RWPE1 (cell line): ENCODE results near the gene ATP2B2.

Experiments
- CTCF ChIA-PET: fragments of 350-600 bp; sonication (Branson Sonifier 250); formaldehyde crosslinking; extraction: SDS; loops from one replicate; lab custom pipeline; 2021; lab: Yijun Ruan, JAX
- POLR2A ChIA-PET: fragments of 400-600 bp; formaldehyde crosslinking; extraction: SDS; loops from one replicate; lab custom pipeline; 2020; ENCODE audit warnings: antibody characterized with exemption; ENCODE audit not compliant: low non-redundant PET; lab: Yijun Ruan, JAX
- DNase-seq: peaks from one replicate; pipeline ENCODE4 v3.0.0; 2012; ENCODE audit warnings: low spot score
- H3K27ac ChIP-seq: fragments of 450-650 bp; 2 replicates; pipeline ENCODE4 v1.5.1; 2017
- TF ChIP-seq, protein P1 (sequence below): fragments of 450-650 bp; conservative IDR thresholded peaks from 2 replicates; pipeline ENCODE4 v1.5.1; 2017; ENCODE audit warnings: low read depth, mild to moderate bottlenecking

Gene ATP2B2

DNA sequence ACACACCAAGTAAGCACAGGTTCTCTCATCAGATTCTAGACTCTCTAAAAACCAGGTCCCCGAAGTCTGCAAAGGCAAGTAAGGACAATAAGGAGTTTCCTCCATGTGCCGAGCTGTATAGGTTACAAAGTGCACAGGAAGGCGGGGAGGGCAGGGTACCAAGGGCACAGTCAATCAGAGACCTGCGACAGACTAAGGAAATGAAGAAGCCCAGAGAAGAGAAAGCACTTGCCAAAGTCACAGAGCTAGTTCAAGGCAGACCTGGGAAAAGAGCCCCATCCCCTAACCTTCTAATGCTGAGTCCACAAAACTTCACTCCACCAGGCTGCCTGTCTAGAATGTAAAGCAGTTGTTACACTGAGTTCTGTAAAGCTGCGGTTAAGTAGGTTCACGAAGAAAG lies 186.1 kb downstream of the ATP2B2 start:
- POLR2A ChIA-PET: no interaction called here
- no peak overlapping the region for H3K27ac ChIP-seq
- CTCF ChIA-PET: no interaction called here
- no peak for DNase-seq
- TF ChIP-seq, protein P1, sequence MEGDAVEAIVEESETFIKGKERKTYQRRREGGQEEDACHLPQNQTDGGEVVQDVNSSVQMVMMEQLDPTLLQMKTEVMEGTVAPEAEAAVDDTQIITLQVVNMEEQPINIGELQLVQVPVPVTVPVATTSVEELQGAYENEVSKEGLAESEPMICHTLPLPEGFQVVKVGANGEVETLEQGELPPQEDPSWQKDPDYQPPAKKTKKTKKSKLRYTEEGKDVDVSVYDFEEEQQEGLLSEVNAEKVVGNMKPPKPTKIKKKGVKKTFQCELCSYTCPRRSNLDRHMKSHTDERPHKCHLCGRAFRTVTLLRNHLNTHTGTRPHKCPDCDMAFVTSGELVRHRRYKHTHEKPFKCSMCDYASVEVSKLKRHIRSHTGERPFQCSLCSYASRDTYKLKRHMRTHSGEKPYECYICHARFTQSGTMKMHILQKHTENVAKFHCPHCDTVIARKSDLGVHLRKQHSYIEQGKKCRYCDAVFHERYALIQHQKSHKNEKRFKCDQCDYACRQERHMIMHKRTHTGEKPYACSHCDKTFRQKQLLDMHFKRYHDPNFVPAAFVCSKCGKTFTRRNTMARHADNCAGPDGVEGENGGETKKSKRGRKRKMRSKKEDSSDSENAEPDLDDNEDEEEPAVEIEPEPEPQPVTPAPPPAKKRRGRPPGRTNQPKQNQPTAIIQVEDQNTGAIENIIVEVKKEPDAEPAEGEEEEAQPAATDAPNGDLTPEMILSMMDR: no peak

DNA sequence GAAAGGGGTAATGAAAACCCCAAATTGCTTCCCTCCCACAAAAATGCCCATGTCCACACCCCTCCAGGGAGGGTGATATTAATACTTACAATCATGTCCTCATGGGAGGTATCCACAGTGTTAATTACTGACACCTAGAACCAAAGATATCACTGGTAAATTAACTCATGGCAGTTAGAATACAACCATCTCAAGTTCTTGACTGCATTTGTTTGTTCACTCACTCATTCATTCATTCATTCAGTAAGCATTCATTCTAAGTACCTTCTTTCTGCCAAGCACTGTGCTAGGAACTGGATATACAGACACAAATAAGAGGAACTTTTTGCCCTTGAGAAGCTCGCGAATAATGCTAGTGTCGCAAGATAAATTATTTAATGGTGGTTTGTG lies 187.4 kb downstream of the ATP2B2 start:
- no peak overlapping the region for H3K27ac ChIP-seq
- POLR2A ChIA-PET: no interaction called here
- TF ChIP-seq, protein P1: no peak
- DNase-seq: no peak
- CTCF ChIA-PET: no interaction called here

DNA sequence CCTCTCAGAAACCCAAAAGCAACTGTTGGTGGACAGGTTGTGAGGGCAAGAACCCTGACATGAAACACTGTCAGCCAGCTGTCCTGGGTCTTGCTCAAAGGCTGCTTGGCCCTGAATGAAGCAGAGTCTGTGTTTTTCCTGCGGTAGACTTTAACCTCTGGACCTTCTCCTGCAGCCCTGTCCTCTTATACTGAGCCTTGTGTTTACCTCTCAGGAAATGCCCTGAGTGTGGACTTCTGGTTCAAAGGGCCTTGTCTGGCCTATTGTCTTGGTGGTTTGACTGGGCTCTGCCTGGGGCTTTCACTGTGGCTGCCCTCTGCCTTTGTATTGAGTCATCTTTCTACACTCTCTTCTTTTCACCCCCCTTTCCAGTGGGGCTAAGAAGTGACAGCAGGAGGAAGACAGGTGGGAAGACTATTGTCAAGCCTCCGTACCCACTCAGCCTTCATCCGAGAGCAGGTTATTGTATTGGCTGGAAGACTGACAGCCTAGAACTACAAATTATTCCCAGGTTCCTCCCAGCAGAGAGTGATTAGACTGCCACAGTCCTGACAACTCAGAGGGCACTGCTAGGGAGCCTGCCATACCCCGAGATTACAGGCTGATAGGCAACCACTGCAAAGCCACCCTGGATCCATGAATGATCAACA lies 187.9 kb downstream of the ATP2B2 start:
- ChIA-PET CTCF (no interaction called here), POLR2A (no interaction called here)
- no peak overlapping the region for H3K27ac ChIP-seq
- TF ChIP-seq, protein P1: no peak
- no peak for DNase-seq

DNA sequence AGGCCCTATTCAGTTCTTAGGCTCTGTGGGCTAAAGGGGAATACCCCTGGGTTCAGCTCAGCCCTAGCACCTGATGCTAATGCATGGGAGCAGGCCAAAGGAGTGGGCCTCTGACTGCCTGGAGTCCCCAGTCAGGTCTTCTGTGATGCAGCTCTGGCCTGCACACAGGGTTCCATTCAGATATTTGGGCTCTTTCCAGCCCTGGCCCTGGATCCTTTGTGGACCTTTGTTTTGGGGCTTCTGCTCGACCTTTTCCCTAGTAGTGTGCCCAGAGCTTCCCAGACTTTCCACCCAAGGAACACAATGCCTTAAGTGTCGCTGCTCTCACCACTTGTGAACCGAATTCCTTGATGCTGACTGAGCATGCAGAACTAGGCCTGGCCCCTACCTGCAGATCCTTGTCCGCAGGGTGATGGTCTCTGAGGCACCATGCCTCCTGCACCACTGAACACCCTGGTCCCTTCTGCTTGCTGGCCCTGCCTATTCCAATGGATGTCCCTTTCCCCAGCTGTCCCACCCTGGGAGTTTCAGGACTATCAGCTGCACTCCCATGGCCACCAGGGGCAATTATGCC lies 189.5 kb downstream of the ATP2B2 start:
- no peak for DNase-seq
- TF ChIP-seq, protein P1: no peak
- no peak overlapping the region for H3K27ac ChIP-seq
- ChIA-PET POLR2A (no interaction called here), CTCF (no interaction called here)

DNA sequence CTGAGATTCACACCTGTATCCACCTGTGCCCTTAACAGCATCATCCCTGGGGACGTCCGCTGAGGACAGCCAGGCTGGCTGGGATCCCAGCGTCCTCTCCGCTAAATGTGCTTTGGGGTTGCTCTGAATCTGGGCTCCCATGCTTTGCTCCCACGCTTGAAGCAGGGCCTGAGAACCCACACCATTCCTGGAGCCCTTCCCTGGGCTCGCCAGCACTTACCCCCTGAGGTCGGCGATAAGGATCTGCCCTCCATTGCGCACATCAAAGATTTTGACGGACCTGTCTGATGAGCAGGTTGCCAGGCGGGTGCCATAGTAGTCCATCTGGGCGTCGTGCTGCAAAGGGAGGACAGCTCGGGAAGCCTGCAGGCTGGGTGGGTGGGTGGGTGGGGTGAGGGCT lies 190.3 kb downstream of the ATP2B2 start:
- DNase-seq: no peak
- ChIA-PET POLR2A (no interaction called here), CTCF (no interaction called here)
- TF ChIP-seq, protein P1: no peak
- no peak overlapping the region for H3K27ac ChIP-seq

DNA sequence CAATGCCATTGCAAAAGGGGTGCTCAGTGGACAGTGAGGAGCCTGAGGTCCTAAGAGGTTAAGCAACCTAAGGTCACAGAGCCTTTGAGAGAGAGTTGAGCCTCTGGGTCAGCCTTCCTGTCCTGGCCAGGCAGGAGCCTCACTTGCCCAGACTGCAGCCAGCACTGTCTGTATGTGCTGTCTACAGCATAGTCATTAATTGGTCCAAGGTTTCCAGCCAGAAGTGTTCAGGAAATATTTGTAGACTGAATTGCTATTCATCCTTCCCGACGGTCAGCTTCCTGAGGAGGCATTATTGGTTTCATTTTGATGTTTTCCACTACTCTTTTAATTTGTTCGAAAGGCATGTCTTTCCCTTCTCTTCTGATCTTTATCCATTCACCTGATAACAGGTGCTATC lies 192.5 kb downstream of the ATP2B2 start:
- TF ChIP-seq, protein P1: no peak
- POLR2A ChIA-PET: no interaction called here
- peak overlapping the region; percentile 10; the same call in 1 of the 2 replicates for H3K27ac ChIP-seq
- CTCF ChIA-PET: no interaction called here
- DNase-seq: no peak
